Suprapubic skin (tissue), 4 donors: Measurements from ENCODE around the gene FAM83G. TPM values are rescaled to one million over a fixed set of nuclear protein-coding genes. Genes with fewer than 3 reads are reported as not detected.
"Not testable (repeated sequence)": the region's sequence is repeated elsewhere in the genome, so short reads cannot be mapped to it uniquely, and the experiment has no call there.

Source experiments
- DNase-seq, 2 donors: peaks; one replicate each; pipeline ENCODE4 v3.0.0-alpha.2; 2019; ENCODE audit warnings: low spot score in 2 of 2
- H3K27ac ChIP-seq: fragments of 200-600 bp; sonication (generic); one replicate; pipeline ENCODE4 v1.5.1; 2019
- H3K27me3 ChIP-seq: fragments of 200-600 bp; sonication (generic); one replicate; pipeline ENCODE4 v1.5.1; 2019
- H3K36me3 ChIP-seq: fragments of 200-600 bp; sonication (generic); one replicate; pipeline ENCODE4 v1.5.1; 2019
- H3K4me1 ChIP-seq: fragments of 200-600 bp; sonication (generic); one replicate; pipeline ENCODE4 v1.5.1; 2019
- H3K4me3 ChIP-seq: fragments of 200-600 bp; sonication (generic); one replicate; pipeline ENCODE4 v1.5.1; 2019; ENCODE audit warnings: mild to moderate bottlenecking
- H3K9me3 ChIP-seq: fragments of 200-600 bp; sonication (generic); one replicate; pipeline ENCODE4 v1.5.1; 2019
- CTCF ChIP-seq, 2 donors: fragments of 200-600 bp in 1 of 2; fragments of 450-650 bp in 1 of 2; sonication (generic) in 1 of 2; IDR thresholded peaks; one replicate each; pipeline ENCODE4 v1.5.1; 2016 to 2019; ENCODE audit warnings: antibody characterized with exemption in 2 of 2, mild to moderate bottlenecking in 1 of 2, moderate library complexity in 1 of 2
- EP300 ChIP-seq: sonication (generic); formaldehyde crosslinking; IDR thresholded peaks from one replicate; pipeline ENCODE4 v1.6.1; 2017; ENCODE audit warnings: antibody characterized with exemption
- POLR2A ChIP-seq, 2 donors: fragments of 450-650 bp; IDR thresholded peaks; one replicate each; pipeline ENCODE4 v1.6.1; 2017; ENCODE audit warnings: antibody characterized with exemption in 2 of 2, mild to moderate bottlenecking in 2 of 2, moderate library complexity in 2 of 2
- POLR2AphosphoS5 ChIP-seq, 3 donors: sonication (generic); formaldehyde crosslinking; IDR thresholded peaks; one replicate each; pipeline ENCODE4 v1.6.1; 2017; ENCODE audit warnings: antibody characterized with exemption in 3 of 3
- WGBS: methylation state at CpG from one replicate; pipeline ENCODE4 v1.1.5; 2018; 5-methylcytosine and 5-hydroxymethylcytosine counted together
- total RNA-seq, 4 donors: library from RNA; depleted of rRNA; stranded (reverse); fragments of >200 nt; gene quantifications; one replicate each; pipeline ENCODE4 v1.1.0, GENCODE V29; 2016

The FAM83G gene
- total RNA-seq, 4 donors from 2014 or later, result 205 to 261 (median 210) TPM

GRCh38 chr17:18957831-18958230 lies 46.7 kb downstream of the FAM83G start:
- Histone ChIP-seq H3K4me3 (no peak overlapping the region), H3K36me3 (no peaks in the 10 kb centered on the region), H3K27ac (no peak overlapping the region), H3K27me3 (no peaks in the 10 kb centered on the region), H3K9me3 (no peaks in the 10 kb centered on the region), H3K4me1 (no peaks in the 10 kb centered on the region)
- DNase-seq, result no peak
- 84% methylated on average over 4 of the region's 4 CpGs for WGBS
- no peak for TF ChIP-seq POLR2AphosphoS5 (IDR thresholded peaks at IDR 0.05)
- no peak for TF ChIP-seq POLR2A (IDR thresholded peaks at IDR 0.05)
- no peak for TF ChIP-seq EP300
- TF ChIP-seq CTCF (IDR thresholded peaks at IDR 0.05), result no peak

- no peak for DNase-seq
- WGBS, result 91% methylated on average over 3 of the region's 3 CpGs
- Histone ChIP-seq H3K36me3 (no peaks in the 10 kb centered on the region), H3K4me3 (no peak overlapping the region), H3K4me1 (no peaks in the 10 kb centered on the region), H3K9me3 (no peaks in the 10 kb centered on the region), H3K27me3 (no peaks in the 10 kb centered on the region), H3K27ac (no peak overlapping the region)
- TF ChIP-seq CTCF (IDR thresholded peaks at IDR 0.05) (no peak), POLR2A (IDR thresholded peaks at IDR 0.05) (no peak), EP300 (no peak), POLR2AphosphoS5 (IDR thresholded peaks at IDR 0.05) (no peak)
These were observed 48.0 kb downstream of the FAM83G start for GRCh38 chr17:18956581-18956980.

- H3K4me3 ChIP-seq, H3K27me3 ChIP-seq, DNase-seq, H3K4me1 ChIP-seq, H3K9me3 ChIP-seq, H3K27ac ChIP-seq, H3K36me3 ChIP-seq: not testable (repeated sequence)
- WGBS, result 97% methylated on average over 6 of the region's 6 CpGs
These were observed 48.5 kb downstream of the FAM83G start for GRCh38 chr17:18956021-18956420.

- Histone ChIP-seq H3K4me1 (peaks cover 6% of the 10 kb centered on the region), H3K4me3 (no peak overlapping the region), H3K36me3 (no peaks in the 10 kb centered on the region), H3K9me3 (no peaks in the 10 kb centered on the region), H3K27me3 (no peaks in the 10 kb centered on the region), H3K27ac (no peak overlapping the region)
- no peak for DNase-seq
- TF ChIP-seq POLR2AphosphoS5 (IDR thresholded peaks at IDR 0.05) (no peak), CTCF (IDR thresholded peaks at IDR 0.05) (no peak), EP300 (no peak), POLR2A (IDR thresholded peaks at IDR 0.05) (no peak)
- 94% methylated on average over 6 of the region's 6 CpGs for WGBS
These were observed 49.6 kb downstream of the FAM83G start for GRCh38 chr17:18955009-18955408.

- H3K4me3 ChIP-seq, result no peak overlapping the region
- H3K9me3 ChIP-seq, result no peaks in the 10 kb centered on the region
- DNase-seq, result no peak
- H3K4me1 ChIP-seq, result peaks cover 13% of the 10 kb centered on the region
- WGBS, result 89% methylated on average over 3 of the region's 3 CpGs
- TF ChIP-seq CTCF (IDR thresholded peaks at IDR 0.05) (no peak), EP300 (no peak), POLR2A (IDR thresholded peaks at IDR 0.05) (no peak), POLR2AphosphoS5 (IDR thresholded peaks at IDR 0.05) (no peak)
- no peak overlapping the region for H3K27ac ChIP-seq
- H3K27me3 ChIP-seq, result no peaks in the 10 kb centered on the region
- H3K36me3 ChIP-seq, result no peaks in the 10 kb centered on the region
These were observed 50.2 kb downstream of the FAM83G start for GRCh38 chr17:18954321-18954720.

- Histone ChIP-seq H3K36me3 (no peaks in the 10 kb centered on the region), H3K27ac (no peak overlapping the region), H3K27me3 (peaks cover 1% of the 10 kb centered on the region), H3K4me3 (no peak overlapping the region), H3K9me3 (no peaks in the 10 kb centered on the region), H3K4me1 (peaks cover 14% of the 10 kb centered on the region)
- WGBS, result 95% methylated on average over 14 of the region's 14 CpGs
- no peak for DNase-seq
- TF ChIP-seq EP300 (no peak), CTCF (IDR thresholded peaks at IDR 0.05) (no peak), POLR2AphosphoS5 (IDR thresholded peaks at IDR 0.05) (no peak), POLR2A (IDR thresholded peaks at IDR 0.05) (no peak)
These were observed 51.3 kb downstream of the FAM83G start for GRCh38 chr17:18953231-18953728.
